GM19240 (cell line): ENCODE data around the gene NOL8.

ENCODE experiments used
- DNase-seq: peaks from one replicate; pipeline ENCODE4 v3.0.0; 2011; ENCODE audit warnings: low spot score; ENCODE audit not compliant: insufficient read length

The NOL8 gene

DNA sequence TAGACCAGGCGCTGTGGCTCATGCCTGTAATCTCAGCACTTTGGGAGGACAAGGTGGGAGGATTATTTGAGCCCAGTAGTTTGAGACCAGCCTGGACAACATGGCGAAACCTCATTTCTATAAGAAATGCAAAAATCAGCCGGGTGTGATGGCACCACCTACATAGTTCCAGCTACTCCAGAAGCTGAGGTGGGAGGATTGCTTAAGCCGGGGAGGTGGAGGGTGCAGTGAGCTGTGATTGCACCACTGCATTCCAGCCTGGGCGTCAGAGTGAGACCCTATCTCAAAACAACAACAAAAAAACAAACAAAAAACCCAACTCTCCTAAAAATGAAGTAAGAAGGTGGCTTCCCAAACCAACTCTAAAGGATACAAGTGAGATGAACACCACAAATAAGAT, 54.6 kb downstream of the NOL8 start:
- no peak for DNase-seq

DNA sequence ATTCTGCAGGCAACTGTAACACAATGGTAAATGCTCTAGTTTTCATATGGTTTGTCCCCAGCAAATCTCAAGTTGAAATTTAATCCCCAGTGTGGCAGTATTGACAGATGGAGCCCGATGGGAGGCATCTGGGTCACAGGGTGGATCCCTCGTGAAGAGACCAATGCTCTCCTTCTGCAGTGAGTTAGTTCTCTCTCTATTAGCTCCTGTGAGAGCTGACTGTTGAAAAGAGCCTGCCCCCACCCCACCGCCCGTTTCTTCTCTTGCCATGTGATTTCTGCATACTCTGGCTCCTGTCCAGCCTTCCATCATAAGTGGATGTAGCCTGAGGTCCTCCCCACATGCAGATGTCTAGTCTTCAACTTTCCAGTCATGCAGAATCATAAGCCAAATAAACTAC, 58.7 kb downstream of the NOL8 start:
- no peak for DNase-seq

GRCh38 chr9:92265154-92265553, 60.0 kb downstream of the NOL8 start:
- DNase-seq, result no peak

GRCh38 chr9:92263131-92263530, 62.0 kb downstream of the NOL8 start:
- DNase-seq, result no peak

- no peak for DNase-seq
Measured at GRCh38 chr9:92257327-92257726, 67.8 kb downstream of the NOL8 start.

GRCh38 chr9:92254381-92255337, 70.5 kb downstream of the NOL8 start:
- no peak for DNase-seq

DNA sequence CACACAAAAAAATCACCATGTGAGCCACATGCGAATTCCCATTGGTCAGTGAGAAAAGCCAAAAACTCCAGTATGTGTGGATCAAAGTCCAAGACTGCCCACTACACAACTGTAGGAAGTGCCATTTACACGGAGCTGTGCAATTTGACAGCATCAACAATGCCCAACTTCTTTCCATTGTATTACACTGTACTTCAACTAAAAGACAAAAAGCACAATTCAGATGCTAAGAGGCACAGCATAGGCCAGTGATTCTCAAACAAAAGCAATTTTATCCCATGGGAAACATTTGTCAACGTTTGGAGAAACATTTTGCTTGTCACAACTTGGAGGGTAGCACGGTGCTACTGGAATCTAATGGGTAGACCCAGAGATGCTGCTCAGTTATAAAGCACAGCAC, 71.5 kb downstream of the NOL8 start:
- DNase-seq, result no peak

DNA sequence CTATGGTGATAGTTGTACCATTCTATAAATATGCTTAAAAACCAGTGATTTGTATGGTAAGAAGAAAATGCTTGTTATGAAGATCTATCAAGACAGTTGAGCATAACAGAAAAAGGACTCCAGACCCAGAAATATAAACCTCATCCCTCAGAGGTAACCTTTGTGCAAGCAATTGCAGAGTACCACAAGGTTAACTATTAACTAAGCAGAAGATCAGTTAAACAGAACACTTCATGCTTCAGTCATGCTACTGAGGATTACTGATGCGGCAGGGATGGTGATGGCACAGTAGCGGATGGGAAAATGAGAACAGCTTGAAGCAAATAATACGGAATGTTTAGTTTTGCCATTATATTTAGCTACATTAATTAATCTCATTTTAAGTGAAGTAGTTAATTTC, 77.2 kb downstream of the NOL8 start:
- DNase-seq, result no peak
